ENCODE results near the gene SLC9A9. TPM values are rescaled to one million over a fixed set of nuclear protein-coding genes. Genes with fewer than 3 reads are reported as not detected.

SLC9A9 gene
- total and polyA plus RNA-seq, 9 of the 15 experiments (the other 6 are each of a cell fraction or from before 2014, with no cell fraction given), result 0.03 to 0.13 TPM; not detected in 7

GRCh38 chr3:143840636-143841035 lies 7.6 kb downstream of the SLC9A9 start (continued):
- TF ChIP-seq, protein P1, sequence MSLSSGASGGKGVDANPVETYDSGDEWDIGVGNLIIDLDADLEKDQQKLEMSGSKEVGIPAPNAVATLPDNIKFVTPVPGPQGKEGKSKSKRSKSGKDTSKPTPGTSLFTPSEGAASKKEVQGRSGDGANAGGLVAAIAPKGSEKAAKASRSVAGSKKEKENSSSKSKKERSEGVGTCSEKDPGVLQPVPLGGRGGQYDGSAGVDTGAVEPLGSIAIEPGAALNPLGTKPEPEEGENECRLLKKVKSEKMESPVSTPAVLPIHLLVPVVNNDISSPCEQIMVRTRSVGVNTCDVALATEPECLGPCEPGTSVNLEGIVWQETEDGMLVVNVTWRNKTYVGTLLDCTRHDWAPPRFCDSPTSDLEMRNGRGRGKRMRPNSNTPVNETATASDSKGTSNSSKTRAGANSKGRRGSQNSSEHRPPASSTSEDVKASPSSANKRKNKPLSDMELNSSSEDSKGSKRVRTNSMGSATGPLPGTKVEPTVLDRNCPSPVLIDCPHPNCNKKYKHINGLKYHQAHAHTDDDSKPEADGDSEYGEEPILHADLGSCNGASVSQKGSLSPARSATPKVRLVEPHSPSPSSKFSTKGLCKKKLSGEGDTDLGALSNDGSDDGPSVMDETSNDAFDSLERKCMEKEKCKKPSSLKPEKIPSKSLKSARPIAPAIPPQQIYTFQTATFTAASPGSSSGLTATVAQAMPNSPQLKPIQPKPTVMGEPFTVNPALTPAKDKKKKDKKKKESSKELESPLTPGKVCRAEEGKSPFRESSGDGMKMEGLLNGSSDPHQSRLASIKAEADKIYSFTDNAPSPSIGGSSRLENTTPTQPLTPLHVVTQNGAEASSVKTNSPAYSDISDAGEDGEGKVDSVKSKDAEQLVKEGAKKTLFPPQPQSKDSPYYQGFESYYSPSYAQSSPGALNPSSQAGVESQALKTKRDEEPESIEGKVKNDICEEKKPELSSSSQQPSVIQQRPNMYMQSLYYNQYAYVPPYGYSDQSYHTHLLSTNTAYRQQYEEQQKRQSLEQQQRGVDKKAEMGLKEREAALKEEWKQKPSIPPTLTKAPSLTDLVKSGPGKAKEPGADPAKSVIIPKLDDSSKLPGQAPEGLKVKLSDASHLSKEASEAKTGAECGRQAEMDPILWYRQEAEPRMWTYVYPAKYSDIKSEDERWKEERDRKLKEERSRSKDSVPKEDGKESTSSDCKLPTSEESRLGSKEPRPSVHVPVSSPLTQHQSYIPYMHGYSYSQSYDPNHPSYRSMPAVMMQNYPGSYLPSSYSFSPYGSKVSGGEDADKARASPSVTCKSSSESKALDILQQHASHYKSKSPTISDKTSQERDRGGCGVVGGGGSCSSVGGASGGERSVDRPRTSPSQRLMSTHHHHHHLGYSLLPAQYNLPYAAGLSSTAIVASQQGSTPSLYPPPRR (CRISPR knock-in tag; IDR thresholded peaks at IDR 0.05; ENCODE audit: borderline replicate concordance), result no peak
- TF ChIP-seq, protein P2, sequence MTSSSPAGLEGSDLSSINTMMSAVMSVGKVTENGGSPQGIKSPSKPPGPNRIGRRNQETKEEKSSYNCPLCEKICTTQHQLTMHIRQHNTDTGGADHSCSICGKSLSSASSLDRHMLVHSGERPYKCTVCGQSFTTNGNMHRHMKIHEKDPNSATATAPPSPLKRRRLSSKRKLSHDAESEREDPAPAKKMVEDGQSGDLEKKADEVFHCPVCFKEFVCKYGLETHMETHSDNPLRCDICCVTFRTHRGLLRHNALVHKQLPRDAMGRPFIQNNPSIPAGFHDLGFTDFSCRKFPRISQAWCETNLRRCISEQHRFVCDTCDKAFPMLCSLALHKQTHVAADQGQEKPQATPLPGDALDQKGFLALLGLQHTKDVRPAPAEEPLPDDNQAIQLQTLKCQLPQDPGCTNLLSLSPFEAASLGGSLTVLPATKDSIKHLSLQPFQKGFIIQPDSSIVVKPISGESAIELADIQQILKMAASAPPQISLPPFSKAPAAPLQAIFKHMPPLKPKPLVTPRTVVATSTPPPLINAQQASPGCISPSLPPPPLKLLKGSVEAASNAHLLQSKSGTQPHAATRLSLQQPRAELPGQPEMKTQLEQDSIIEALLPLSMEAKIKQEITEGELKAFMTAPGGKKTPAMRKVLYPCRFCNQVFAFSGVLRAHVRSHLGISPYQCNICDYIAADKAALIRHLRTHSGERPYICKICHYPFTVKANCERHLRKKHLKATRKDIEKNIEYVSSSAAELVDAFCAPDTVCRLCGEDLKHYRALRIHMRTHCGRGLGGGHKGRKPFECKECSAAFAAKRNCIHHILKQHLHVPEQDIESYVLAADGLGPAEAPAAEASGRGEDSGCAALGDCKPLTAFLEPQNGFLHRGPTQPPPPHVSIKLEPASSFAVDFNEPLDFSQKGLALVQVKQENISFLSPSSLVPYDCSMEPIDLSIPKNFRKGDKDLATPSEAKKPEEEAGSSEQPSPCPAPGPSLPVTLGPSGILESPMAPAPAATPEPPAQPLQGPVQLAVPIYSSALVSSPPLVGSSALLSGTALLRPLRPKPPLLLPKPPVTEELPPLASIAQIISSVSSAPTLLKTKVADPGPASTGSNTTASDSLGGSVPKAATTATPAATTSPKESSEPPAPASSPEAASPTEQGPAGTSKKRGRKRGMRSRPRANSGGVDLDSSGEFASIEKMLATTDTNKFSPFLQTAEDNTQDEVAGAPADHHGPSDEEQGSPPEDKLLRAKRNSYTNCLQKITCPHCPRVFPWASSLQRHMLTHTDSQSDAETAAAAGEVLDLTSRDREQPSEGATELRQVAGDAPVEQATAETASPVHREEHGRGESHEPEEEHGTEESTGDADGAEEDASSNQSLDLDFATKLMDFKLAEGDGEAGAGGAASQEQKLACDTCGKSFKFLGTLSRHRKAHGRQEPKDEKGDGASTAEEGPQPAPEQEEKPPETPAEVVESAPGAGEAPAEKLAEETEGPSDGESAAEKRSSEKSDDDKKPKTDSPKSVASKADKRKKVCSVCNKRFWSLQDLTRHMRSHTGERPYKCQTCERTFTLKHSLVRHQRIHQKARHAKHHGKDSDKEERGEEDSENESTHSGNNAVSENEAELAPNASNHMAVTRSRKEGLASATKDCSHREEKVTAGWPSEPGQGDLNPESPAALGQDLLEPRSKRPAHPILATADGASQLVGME (CRISPR knock-in tag; IDR thresholded peaks at IDR 0.05), result no peak
- TF ChIP-seq MED1 (CRISPR knock-in tag; IDR thresholded peaks at IDR 0.05; ENCODE audit: borderline replicate concordance) (no peak), E2F5 (CRISPR knock-in tag; IDR thresholded peaks at IDR 0.05) (no peak), ETS1 (conservative IDR thresholded peaks at IDR 0.05; ENCODE audit: control insufficient read depth, low read depth, low read length) (no peak), MAFF (IDR thresholded peaks at IDR 0.05; ENCODE audit: low read length) (no peak), PML (IDR thresholded peaks at IDR 0.05; ENCODE audit: low read length) (no peak)
